ENCODE measurements around the gene TMPRSS7. TPM values are rescaled to one million over a fixed set of nuclear protein-coding genes. Genes with fewer than 3 reads are reported as not detected.

Gene TMPRSS7
- total RNA-seq, 4 donors from 2014 or later: 0.23 to 0.34 (median 0.29) TPM; not detected in 1

DNA sequence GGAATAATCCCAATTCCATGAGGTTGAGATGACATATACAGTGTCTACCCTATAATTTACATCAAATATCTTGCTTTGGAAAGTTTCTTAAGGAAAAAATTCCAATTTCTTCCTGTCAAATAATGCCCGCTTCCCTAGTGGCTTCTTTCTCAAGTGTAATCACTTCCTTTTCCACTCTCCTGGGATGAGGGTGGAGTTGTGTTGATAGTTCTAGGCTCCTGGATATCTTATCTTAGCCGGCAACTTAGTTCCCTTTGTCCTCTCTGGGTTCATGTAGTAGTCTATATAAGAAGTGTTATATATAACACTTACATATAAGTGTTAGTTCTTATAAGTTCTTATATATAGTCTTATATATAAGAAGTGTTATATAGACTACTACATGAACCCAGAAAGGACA lies 24.9 kb upstream of the TMPRSS7 start:
- intact Hi-C loops (cut with DNase I; ENCODE audit: low total_unique reads): no loop called here
- WGBS, 2 donors: 89 to 94% methylated on average over 2 of the region's 2 CpGs
- no peak for TF ChIP-seq POLR2A (IDR thresholded peaks at IDR 0.05)
- TF ChIP-seq, protein P1, sequence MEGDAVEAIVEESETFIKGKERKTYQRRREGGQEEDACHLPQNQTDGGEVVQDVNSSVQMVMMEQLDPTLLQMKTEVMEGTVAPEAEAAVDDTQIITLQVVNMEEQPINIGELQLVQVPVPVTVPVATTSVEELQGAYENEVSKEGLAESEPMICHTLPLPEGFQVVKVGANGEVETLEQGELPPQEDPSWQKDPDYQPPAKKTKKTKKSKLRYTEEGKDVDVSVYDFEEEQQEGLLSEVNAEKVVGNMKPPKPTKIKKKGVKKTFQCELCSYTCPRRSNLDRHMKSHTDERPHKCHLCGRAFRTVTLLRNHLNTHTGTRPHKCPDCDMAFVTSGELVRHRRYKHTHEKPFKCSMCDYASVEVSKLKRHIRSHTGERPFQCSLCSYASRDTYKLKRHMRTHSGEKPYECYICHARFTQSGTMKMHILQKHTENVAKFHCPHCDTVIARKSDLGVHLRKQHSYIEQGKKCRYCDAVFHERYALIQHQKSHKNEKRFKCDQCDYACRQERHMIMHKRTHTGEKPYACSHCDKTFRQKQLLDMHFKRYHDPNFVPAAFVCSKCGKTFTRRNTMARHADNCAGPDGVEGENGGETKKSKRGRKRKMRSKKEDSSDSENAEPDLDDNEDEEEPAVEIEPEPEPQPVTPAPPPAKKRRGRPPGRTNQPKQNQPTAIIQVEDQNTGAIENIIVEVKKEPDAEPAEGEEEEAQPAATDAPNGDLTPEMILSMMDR (IDR thresholded peaks at IDR 0.05): no peak
- no peak overlapping the region for H3K4me3 ChIP-seq (ENCODE audit: low read depth, poor library complexity, severe bottlenecking)
- DNase-seq (ENCODE audit: low spot score in 2 of 2): no peak

DNA sequence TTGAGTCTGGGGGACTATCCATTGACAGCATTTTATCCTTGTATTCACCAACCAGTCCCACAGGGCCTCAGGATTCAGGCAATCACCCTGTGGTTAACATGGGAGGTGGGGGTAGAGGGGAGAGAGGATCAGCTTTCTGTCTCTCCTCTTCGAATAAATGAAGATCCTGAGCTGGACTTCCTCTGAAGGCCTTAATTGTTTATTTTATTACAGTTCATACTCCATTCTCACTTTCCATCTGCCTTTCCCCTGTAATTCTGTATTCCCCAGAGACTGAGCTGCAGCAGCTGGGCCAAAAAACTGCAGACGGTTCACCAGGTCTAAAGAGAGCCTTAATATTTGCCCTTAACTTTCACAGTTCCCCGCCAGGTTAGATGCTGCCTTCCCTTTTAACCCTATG lies 23.9 kb upstream of the TMPRSS7 start:
- no peak for TF ChIP-seq POLR2A (IDR thresholded peaks at IDR 0.05)
- TF ChIP-seq, protein P1 (IDR thresholded peaks at IDR 0.05): no peak
- intact Hi-C loops (cut with DNase I; ENCODE audit: low total_unique reads): no loop called here

DNA sequence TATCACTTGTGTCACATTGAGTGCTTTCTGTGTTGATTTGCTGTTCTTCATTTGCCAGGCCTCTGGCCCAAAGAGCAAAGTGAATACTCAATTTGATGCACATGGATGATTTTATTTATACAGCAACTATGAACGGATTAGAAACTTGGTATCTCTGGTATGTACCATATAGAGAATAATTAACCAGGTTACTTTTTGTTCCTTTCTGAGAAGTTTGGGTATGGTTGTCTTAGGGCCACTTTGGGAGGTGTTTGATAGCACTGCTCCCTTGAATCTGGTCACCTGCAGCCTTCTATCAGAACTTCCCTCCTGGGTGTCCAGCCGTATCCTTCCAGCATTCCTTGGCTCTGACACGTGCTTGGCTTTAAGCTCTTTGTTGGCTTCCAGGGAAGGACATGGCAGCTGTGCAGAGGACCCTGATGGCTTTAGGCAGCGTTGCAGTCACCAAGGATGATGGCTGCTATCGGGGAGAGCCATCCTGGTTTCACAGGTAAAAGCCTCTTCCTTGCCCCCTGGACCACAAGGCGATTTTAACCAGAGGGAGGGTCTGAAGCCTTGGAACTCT lies 23.1 kb upstream of the TMPRSS7 start:
- no peak overlapping the region for H3K4me3 ChIP-seq (ENCODE audit: low read depth, poor library complexity, severe bottlenecking)
- intact Hi-C loops (cut with DNase I; ENCODE audit: low total_unique reads): no loop called here
- TF ChIP-seq, protein P1 (IDR thresholded peaks at IDR 0.05): no peak
- no peak for TF ChIP-seq POLR2A (IDR thresholded peaks at IDR 0.05)
- WGBS, 2 donors: 78 to 97% methylated on average over 6 of the region's 6 CpGs
- no peak for DNase-seq (ENCODE audit: low spot score in 2 of 2)

More for the DNA sequence above, 23.9 kb upstream of the TMPRSS7 start:
- no peak for DNase-seq (ENCODE audit: low spot score in 2 of 2)
- no peak overlapping the region for H3K4me3 ChIP-seq (ENCODE audit: low read depth, poor library complexity, severe bottlenecking)
- 71 to 83% methylated on average over 3 of the region's 3 CpGs for WGBS, 2 donors

DNA sequence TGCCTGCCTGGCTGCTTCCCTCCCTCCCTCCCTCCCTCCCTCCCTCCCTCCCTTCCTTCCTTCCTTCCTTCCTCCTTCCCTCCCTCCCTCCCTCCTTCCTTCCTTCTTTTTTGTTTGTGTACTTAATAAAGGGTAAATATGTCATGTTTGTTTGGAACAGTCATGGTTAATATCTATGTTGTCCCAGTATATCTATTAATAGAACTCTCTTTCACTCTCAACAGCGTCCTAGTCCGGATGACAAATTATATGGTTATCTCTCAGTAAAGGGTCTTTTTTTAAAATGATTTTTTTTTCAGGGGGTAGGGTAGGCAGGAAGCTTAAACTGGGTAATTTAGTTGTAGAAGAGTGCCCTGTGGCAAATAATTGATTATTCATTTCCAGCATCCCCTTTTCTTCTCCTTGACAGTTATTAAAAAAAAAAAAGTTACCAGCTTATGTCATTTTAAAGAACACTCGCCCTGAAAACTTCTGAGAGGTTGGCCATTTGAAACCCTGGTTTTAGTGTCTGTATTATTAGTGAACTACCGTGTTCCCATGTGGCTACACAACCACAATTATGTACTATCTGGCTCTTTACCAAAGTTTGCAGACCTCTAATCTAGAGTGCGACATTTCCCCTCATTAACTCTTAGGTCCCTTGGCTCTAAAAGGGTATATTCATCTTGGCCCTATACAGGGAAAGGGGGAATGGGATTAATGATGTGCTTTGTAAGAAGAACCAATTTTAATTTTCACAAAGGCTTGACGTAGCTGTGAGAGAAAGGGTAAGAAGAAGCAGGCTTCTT lies 22.1 kb upstream of the TMPRSS7 start:
- H3K4me3 ChIP-seq (ENCODE audit: low read depth, poor library complexity, severe bottlenecking): no peak overlapping the region
- TF ChIP-seq, protein P1 (IDR thresholded peaks at IDR 0.05): no peak
- no peak for TF ChIP-seq POLR2A (IDR thresholded peaks at IDR 0.05)
- WGBS, 2 donors: 61 to 65% methylated on average over 6 of the region's 6 CpGs
- intact Hi-C loops (cut with DNase I; ENCODE audit: low total_unique reads): no loop called here
- no peak for DNase-seq (ENCODE audit: low spot score in 2 of 2)

DNA sequence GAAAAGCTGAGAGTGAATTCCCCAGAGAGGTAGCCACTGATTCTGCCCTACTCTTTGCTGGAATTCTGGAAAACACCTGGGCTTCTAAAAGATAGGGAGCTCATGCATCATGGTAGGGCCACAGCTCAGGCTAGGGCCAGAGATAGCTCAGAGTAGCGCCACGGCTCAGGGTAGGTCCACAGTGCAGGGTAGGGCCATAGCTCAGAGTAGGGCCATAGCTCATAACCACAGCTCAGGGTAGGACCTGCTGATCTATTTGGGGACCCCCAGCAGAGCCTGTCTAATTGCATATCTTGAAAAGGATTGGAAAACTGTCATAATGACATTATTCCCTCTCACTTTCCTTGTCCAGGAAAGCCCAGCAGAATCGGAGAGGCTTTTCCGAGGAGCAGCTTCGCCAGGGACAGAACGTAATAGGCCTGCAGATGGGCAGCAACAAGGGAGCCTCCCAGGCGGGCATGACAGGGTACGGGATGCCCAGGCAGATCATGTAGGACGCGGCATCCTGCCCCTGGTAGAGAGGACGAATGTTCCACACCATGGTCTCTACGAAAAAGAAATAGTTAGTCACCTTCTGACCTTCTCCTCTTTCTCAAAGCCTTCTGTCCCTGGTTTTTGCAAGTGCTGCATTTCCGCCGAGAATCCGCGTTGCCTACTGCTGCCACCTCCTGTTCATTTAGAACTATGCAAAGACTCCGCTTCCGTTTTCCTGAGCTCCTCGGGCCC lies 21.3 kb upstream of the TMPRSS7 start:
- intact Hi-C loops (cut with DNase I; ENCODE audit: low total_unique reads): no loop called here
- no peak for TF ChIP-seq POLR2A (IDR thresholded peaks at IDR 0.05)
- TF ChIP-seq, protein P1 (IDR thresholded peaks at IDR 0.05): no peak
- DNase-seq (ENCODE audit: low spot score in 2 of 2): peak; percentile 44 to 91

More for the DNA sequence above, 21.3 kb upstream of the TMPRSS7 start:
- no peak overlapping the region for H3K4me3 ChIP-seq (ENCODE audit: low read depth, poor library complexity, severe bottlenecking)
- WGBS, 2 donors: 41 to 44% methylated on average over 19 of the region's 19 CpGs

Data from lower leg skin (tissue), 4 donors.